ENCODE data around the gene LRRC42.

LRRC42 gene, protein sequence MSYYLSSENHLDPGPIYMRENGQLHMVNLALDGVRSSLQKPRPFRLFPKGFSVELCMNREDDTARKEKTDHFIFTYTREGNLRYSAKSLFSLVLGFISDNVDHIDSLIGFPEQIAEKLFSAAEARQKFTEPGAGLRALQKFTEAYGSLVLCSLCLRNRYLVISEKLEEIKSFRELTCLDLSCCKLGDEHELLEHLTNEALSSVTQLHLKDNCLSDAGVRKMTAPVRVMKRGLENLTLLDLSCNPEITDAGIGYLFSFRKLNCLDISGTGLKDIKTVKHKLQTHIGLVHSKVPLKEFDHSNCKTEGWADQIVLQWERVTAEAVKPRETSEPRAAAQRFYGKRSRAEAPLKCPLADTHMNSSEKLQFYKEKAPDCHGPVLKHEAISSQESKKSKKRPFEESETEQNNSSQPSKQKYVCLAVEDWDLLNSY
- long read RNA-seq, donor 1, transcript LRRC42-205 (3 exons, 611 nt), result major isoform, 8 of 21 reads
- long read RNA-seq, donor 1, transcript LRRC42-201 (8 exons, 1,727 nt), result minor isoform, 6 of 21 reads
- long read RNA-seq, donor 1, transcript LRRC42-203 (9 exons, 2,037 nt), result minor isoform, 7 of 21 reads
- long read RNA-seq, donor 1, partial matches to known transcripts, result 0 of 21 reads
- long read RNA-seq, donor 1, other reads (novel, unspliced or antisense), result 0 of 21 reads
- long read RNA-seq, donor 2, partial matches to known transcripts, result 0 of 10 reads
- long read RNA-seq, donor 2, other reads (novel, unspliced or antisense), result 0 of 10 reads
- long read RNA-seq, donor 3, transcript LRRC42-205 (3 exons, 611 nt), result major isoform, 6 of 13 reads
- long read RNA-seq, donor 3, partial matches to known transcripts, result 0 of 13 reads
- long read RNA-seq, donor 3, other reads (novel, unspliced or antisense), result 0 of 13 reads
- long read RNA-seq, donor 4, transcript LRRC42-205 (3 exons, 611 nt), result major isoform, 7 of 15 reads
- long read RNA-seq, donor 4, partial matches to known transcripts, result 0 of 15 reads
- long read RNA-seq, donor 4, other reads (novel, unspliced or antisense), result 0 of 15 reads
- long read RNA-seq, donor 5, transcript LRRC42-205 (3 exons, 611 nt), result major isoform, 7 of 23 reads
- long read RNA-seq, donor 5, transcript LRRC42-201 (8 exons, 1,727 nt), result minor isoform, 6 of 23 reads
- long read RNA-seq, donor 5, transcript LRRC42-203 (9 exons, 2,037 nt), result minor isoform, 5 of 23 reads
- long read RNA-seq, donor 5, partial matches to known transcripts, result 5 of 23 reads
- long read RNA-seq, donor 5, other reads (novel, unspliced or antisense), result 0 of 23 reads
- long read RNA-seq, donor 6, transcript LRRC42-201 (8 exons, 1,727 nt), result major isoform, 6 of 11 reads
- long read RNA-seq, donor 6, partial matches to known transcripts, result 0 of 11 reads
- long read RNA-seq, donor 6, other reads (novel, unspliced or antisense), result 0 of 11 reads
- long read RNA-seq, donor 7, transcript LRRC42-203 (9 exons, 2,037 nt), result minor isoform, 7 of 260 reads
- long read RNA-seq, donor 7, transcript LRRC42-205 (3 exons, 611 nt), result major isoform, 14 of 260 reads
- long read RNA-seq, donor 7, transcript LRRC42-201 (8 exons, 1,727 nt), result minor isoform, 11 of 260 reads
- long read RNA-seq, donor 7, partial matches to known transcripts, result 80 of 260 reads
- long read RNA-seq, donor 7, other reads (novel, unspliced or antisense), result 148 of 260 reads
- long read RNA-seq, donor 8, transcript LRRC42-201 (8 exons, 1,727 nt), result major isoform, 8 of 20 reads
- long read RNA-seq, donor 8, partial matches to known transcripts, result 5 of 20 reads
- long read RNA-seq, donor 8, other reads (novel, unspliced or antisense), result 0 of 20 reads

DNA sequence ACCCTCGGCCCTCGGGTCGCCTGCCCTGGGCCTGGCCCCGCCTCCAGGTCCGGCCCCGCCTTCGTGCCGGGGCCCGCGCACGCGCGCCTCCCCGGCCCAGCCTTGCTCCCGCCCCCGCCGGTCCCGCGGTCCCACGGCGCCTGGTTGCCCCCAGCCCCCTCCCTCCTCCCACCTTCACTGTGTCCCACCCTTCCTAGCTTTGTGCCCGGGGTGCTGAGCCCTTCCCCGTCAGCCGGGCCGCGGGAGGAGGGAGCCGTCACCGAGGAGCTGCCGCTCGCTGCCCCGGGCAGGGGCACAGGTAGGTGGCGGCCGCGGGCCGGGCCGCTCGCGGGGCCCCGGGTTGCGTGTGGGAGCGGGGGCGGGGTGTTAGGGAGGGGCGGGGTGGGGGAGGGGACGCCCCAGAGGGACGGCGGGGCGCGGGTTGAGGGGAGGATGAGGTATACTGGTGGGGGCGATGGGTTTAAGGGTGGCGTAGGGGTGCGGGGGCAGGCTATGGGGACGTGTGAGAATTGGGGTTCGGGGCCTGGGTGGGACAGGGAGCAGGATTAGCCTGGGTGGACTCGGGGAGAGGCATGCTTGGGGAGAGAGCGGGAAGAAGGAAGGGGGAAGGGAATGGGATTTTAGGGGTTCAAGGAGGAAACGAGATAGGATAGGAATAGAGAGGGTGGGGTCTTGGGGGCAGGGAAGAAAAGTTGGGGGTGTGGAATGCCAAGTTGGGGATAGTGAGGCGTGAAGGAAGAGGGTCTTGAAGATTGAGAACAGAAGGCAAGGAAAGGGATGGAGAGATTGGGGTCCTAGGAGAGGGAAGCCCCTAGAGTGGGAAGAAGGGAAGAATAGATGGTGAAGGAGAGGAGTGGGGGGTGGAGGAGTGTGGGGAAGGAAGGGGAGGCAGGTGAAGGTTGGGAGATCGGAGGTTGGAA lies at the start of gene LRRC42:
Gene LRRC42, plus strand, starts transcription at position 99 of the 920 bp plus-strand sequence. CDS start 5,650 bp downstream, outside the sequence.
- no peak for DNase-seq

DNA sequence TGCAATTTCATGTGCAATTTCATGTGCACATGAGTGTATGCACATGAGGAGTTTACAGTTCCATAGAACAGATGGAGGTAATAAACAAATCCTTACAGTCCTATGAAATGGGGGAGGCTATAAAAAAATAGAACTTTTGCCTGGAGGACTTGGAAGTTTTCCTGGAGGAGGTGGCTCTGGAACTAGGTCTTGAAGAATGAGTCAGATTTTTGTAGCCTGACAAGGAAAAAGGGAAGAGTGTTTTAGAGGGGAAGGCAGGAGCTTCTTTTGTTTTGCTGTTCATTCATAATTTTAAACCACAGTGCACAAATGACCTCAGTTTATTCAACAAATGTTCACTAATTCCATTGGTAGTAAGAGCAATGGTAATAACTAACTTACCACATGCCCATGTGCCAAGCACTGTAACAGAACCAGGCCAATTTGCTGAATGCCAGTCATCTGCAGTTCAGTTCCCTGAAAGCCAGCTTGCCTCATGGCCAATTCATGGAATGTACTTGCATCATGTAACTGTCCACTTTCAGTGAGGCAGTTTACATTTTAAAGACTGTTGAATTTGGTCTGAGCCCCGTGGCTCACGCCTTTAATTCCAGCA lies 49.4 kb upstream of the LRRC42 start:
- no peak for DNase-seq

DNA sequence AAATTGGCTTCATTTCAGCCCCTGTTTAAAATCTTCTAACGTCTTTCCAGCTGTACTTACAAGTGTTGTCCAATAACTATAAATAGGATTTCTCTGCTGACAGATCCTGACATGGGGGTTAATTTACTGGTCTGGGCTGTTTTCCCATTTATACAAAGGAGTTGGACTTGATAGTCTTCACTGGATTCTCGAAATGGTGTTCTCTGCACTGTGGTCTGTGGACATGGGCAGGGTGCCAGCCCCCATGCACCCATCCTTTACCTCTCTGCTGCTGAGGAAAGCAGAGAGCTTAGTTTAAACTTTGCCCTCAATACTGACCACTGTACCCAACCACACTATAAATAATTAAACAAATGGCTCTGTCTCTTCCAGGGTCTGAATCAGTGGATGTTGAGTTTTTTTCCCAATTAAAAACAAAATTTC lies 46.9 kb upstream of the LRRC42 start:
- DNase-seq, result peak; percentile 50

DNA sequence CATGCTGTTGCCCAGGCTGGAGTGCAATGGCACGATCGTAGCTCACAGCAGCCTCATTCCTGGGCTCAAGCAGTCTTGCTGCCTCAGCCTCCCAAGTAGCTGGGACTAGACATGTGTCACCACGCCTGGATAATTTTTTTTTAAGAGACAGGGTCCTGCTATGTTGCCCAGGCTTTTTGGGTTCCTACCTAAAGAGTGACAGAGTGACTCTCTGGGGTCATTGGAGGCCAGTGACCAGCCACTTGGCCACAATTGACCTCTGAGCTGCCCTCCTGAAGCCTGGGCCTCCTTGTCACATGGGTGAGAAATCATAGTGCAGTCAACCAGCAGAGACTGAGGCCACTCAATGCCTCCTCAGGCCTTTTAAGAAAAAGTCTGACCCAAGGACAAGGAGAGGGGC lies 46.4 kb upstream of the LRRC42 start:
- no peak for DNase-seq

DNA sequence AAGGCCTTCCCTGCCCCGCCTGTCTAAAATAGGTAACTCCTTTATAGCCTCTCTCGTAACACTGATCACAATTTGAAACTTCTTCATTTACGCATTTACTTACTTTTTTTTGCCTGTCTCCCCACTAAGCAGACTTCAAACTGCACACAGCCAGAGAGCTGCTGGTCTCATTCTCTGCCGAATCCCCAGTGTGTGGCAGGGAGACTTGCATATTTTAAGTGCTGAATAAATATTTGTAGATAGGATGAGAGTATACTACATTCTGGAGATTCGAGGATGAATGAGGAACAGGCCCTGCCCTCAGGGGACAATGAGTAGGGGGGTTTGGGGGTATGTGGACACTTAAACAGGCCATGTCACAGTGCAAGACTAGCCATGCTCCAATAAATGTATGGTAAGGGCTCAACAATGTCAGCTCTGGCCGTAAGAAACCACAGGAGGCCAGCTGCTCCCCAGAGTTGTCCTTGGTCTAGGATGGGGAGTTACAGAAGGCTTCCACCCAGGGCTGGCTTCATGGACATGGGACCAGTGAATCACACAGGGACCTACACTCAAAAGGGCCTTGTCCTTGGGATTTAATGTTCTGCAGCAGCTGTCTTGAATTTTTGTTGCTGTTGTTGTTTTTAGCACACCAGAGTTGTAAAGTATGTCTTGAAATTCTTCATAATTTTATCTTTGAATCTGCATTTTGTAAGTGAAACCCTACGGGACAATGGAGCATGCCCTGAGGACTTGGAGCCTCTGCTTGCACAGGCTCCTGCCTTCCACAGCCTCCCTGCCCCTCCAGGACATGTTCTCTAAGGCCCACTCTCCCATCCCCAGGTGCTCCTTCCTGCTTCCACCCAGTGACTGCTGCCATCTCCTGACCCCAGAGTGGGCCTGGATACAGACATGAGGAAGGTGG lies 43.7 kb upstream of the LRRC42 start:
- no peak for DNase-seq

DNA sequence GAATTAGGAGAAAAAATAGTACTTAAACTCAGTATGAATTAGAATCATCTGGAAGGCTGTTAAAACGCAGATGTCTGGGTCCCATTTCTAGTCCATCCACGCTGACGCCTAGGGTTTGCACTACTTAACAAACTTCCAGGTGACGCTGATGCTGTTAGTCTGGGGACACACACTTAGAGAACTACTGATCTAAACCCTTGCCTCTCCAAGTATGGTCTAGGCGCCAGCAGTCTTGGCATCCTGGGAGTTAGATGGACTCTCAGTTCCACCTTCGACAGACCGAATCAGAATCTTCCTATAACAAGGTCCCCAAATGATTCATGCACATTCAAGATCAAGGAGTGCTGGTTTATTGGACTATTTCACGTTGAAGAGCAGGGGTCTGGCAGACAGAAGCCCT lies 40.6 kb upstream of the LRRC42 start:
- DNase-seq, result no peak

DNA sequence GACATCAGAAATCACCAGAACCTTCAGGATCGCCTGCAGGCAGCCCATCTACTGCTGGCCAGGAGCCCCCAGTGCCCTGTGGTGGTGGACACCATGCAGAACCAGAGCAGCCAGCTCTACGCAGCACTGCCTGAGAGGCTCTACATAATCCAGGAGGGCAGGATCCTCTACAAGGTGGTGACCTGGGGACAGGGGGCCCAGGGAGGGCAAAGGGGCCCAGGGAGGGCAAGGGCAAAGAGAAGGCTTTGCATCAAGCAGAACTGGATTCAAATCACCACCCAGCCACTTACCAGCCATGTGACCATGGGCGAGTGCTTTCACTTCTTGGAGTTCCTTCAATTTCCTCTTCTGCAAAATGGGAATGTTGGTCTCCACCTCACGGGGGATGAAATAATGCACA lies 40.0 kb upstream of the LRRC42 start:
- DNase-seq, result no peak

DNA sequence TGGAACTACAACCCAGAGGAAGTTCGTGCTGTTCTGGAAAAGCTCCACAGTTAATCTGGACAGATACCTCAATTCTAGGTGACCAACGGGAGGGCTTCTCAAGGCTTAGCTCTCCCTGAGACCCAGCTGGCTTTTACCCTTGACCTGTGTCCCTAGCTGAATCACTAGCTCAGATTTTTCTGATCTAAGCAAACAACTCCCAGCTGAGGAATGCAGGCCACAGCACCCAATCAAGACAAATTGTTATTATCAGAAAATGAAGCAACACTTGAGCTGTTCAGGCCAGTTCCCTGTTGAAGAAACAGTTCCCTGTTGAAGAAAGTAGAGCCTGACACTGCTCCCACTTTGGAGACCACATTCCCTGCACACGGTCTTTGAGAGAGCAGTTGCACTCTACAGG lies 36.2 kb upstream of the LRRC42 start:
- DNase-seq, result no peak

DNA sequence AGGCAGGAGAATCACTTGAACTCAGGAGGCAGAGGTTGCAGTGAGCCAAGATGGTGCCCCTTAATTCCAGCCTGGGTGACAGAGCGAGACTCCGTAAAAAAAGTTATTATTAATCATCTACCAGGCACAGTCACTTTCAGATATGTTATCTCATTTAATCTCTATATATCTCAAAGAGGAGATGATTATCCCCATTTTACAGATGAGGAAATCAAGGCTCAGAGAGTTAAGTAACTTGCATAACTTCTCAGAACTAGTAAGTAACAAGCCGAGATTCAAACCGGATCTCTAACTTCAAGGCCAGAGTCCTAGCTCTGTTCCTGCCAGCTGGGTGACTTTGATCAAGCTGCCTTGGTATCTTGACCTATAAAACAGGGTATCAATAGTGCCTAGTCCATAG lies 34.7 kb upstream of the LRRC42 start:
- DNase-seq, result no peak

DNA sequence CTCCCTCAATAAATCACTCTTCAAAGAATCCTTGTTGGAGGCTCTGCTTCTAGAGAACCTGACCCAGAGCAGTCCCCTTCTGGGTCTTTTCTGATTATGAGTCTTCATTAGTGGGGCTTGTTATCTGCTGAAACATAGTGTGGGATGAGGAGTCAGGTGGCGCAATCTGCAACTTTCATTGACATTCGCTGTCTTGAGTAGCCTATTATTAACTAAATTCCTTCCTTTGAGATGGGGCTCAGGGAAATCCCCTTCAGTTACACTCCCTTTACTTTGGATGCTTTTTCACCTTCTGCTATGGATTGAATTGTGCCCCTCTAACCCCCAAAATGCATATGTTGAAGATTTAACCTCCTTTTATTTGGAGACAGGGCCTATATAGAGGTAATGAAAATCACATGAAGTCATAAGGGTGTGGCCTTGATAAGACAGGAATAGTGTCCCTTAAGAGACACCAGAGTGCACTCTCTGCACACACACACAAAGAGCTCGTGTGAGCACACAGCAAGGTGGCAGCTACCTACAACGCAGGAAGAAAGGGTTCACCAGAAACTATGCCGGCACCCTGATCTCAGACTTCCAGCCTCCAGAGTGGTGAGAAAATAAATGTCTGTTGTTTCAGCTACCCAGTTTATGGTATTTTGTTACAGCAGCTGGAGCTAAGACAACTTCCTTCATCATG lies 32.7 kb upstream of the LRRC42 start:
- no peak for DNase-seq

DNA sequence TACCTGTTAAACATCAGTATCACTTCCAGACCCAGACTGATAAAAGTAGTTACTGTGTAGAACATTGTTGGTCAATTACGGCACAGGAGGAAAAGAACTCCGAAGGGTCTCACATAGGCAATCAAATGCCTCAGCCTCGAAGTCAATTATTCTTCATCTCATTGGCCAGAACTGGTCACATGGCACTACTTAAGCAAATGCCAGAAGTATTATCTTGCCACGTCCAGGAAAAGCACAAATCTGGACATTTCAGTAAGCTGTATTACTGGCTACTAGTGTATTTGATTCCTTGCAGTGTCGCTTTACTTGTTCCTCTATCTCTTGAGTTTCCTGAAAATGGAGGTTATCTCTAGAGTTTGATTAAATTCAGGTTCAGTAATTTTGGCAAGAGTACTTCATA lies 27.8 kb upstream of the LRRC42 start:
- no peak for DNase-seq

DNA sequence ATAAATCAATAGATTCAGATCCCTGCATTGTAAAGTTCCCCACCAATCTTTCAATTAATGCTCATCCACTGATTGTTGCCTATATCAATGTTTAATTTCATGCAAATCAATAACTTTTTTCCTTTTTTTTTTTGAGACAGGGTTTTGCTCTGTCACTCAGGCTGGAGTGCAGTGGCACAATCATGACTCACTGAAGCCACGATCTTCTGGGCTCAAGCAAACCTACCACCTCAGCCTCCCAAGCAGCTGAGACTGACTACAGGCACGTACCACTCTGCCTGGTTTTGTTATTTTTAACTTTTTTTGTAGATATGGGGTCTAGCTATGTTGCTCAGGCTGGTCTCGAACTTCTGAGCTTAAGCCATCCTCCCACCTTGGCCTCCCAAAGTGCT lies 26.5 kb upstream of the LRRC42 start:
- no peak for DNase-seq

DNA sequence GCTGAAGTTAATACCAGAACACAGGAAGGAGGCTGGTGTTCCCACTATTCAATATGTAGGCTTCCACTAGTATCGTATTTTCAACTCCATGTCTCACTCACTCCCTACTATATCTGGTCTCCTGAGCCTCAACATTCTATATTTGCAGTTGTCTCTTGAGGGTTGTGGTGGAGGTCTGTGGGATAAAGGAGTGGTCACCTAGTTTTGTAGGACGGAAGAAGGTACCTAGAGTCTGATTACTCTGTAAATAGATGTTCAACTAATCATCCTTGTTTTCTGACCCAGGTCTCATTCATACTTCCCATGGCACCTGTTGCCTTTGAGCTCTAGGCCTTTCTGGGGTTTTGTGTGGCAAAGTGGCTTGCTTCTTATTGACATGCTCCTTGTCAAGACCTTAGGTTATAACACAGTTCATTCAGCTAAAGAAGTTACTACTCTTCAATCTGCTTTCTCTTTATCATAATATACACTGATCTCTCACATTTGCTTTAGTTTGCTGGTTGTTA lies 18.7 kb upstream of the LRRC42 start:
- no peak for DNase-seq

DNA sequence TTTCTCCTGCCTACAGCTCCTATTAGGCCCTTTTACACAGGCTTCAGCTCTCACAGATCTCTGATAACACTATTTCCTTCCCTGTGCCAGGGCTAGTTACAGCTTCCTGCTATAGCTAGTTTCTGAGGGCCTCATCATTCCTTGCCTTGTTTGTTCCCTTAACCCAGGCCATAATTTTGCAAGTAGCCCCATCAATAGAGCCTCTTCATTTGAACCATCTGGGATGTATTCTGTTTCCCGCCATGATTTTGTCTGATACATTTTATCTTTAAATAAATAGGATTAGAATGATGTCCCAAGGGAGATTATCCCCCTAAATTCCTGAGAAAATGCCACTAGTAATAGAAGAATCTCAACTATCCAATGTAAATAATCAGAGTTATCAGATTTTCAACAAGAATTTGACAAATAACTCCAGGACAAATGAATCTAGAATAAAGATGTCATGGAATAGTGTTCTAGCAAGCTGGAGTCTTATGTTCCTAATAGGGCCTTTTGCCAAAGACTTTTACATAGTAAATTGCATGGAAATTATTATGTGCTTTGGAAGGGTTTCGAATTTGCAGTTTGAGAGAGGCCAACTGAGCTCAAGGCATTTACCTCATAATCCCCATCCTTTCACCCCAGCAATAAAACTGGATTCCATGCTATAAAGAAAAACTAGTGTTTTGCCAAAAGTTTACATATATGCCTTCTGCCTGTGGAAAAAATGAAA lies 16.7 kb upstream of the LRRC42 start:
- no peak for DNase-seq

DNA sequence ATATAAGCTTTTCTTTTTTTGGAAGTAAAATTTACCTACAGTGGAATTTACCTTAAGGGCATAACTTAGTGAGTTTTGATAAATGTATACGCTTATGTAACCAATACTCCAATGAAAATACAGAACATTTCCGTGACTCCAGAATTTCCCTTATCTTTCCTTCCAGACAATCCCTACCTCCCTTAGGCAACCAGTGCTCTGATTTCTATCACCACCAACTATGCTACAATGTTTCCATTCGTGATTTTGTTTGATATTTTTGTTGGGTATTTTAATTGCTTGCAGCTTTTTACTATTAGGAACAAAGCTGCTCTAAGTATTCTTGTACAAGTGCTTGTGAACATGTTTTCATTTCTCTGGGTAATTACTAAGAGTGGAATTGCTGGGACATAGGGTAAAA lies 15.2 kb upstream of the LRRC42 start:
- no peak for DNase-seq

DNA sequence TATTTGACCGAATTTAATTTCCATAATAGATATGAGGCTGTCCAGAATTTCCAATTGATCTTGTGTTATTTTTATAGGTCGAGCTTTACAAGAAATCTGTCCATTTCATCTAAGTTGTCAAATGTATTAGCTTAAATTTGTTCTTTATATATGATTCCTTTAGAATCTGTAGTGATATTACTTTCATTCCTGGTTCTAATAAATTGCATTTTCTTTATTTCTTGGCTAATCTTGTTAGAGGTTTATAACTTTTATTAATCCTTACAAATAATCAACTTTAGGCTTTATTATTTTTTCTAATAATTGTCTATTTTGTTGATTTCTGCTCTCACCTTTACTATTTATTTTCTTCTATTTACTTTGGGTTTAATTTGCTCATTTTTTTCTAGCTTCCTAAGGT lies 14.6 kb upstream of the LRRC42 start:
- no peak for DNase-seq

DNA sequence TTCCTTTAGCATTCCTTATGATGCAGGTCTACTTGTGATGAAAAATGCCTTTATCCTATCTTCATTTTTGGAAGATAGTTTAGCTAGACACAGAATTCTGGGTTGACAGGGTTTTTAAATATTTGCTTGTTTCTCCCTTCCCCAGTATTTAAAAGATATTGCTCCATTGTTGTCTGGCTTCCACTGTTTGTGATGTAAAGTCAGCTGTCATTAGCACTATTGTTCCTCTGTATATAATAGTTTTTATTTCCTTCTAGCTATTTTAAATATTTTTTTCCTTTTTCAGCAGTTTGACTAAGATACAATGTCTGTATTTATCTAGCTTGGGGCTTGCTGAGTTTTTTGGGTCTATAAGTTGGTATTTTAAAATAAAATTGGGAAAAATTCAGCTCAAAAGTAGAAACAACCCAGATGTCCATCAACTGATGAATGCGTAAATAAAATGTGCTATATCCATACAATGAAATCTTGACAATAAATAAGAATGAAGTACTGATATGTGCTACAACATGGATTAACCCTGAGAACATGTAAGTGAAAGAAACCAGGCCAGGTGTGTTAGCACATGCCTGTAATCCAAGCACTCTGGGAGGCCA lies 11.9 kb upstream of the LRRC42 start:
- no peak for DNase-seq

All from right kidney (tissue), 9 donors.